Endothelial cell of umbilical vein (primary cell): Measurements from ENCODE around the gene RRH. TPM values are rescaled to one million over a fixed set of nuclear protein-coding genes. Genes with fewer than 3 reads are reported as not detected.
"Not testable (repeated sequence)": the region's sequence is repeated elsewhere in the genome, so short reads cannot be mapped to it uniquely, and the experiment has no call there.

Experiments
- Bru-seq: library from RNA; stranded (reverse); fragments of 400-500 nt; gene quantifications from one replicate; lab custom pipeline; 2021; lab: Mats Ljungman, UMichigan
- BruChase-seq, 2 experiments: library from RNA; stranded (reverse); fragments of 400-500 nt; gene quantifications; one replicate each; lab custom pipeline; 2021; lab: Mats Ljungman, UMichigan
- BruUV-seq: library from RNA; stranded (reverse); fragments of 400-500 nt; replicated peaks from 2 replicates; lab custom pipeline; 2021; lab: Mats Ljungman, UMichigan
- CTCF ChIA-PET: fragments of 300-600, 350-600 bp; sonication (Branson Sonifier 250); formaldehyde crosslinking; loops from one replicate; lab custom pipeline; 2021; ENCODE audit warnings: antibody characterized with exemption, inconsistent platforms; lab: Charles Lee
- POLR2A ChIA-PET: fragments of 300-600, 350-600 bp; sonication (Branson Sonifier 250); formaldehyde crosslinking; loops from one replicate; lab custom pipeline; 2021; ENCODE audit warnings: antibody characterized with exemption, inconsistent platforms; lab: Charles Lee
- DNase-seq: peaks from one replicate; pipeline ENCODE4 v3.0.0-alpha.2; 2011; ENCODE audit warnings: low read depth, low spot score
- FAIRE-seq: peaks from 2 replicates; lab custom pipeline; 2011; peaks lifted over from hg19 to GRCh38; lab: Jason Lieb, UNC
- H2AFZ ChIP-seq: 2 replicates; pipeline ENCODE4 v1.6.0; 2012; ENCODE audit warnings: low read depth, low read length, control low read depth, inconsistent platforms
- H3K27ac ChIP-seq: 2 replicates; pipeline ENCODE4 v1.5.1; 2011; ENCODE audit warnings: low read depth, mild to moderate bottlenecking, control low read depth, low read length, moderate library complexity; ENCODE audit not compliant: insufficient read depth
- H3K27me3 ChIP-seq, 2 experiments: 2 replicates each; pipeline versions ENCODE4 v1.6.0 to v1.6.1; 2011; ENCODE audit warnings: low read length in 2 of 2, mixed read lengths in 1 of 2; ENCODE audit not compliant: control insufficient read depth in 2 of 2, insufficient read depth in 2 of 2
- H3K36me3 ChIP-seq, 2 experiments: 2 replicates in 1 of 2; 3 replicates in 1 of 2; pipeline ENCODE4 v1.5.1; 2011; ENCODE audit warnings: low read length in 2 of 2, mild to moderate bottlenecking in 1 of 2, moderate library complexity in 1 of 2; ENCODE audit not compliant: control insufficient read depth in 2 of 2, insufficient read depth in 2 of 2; ENCODE audit errors: extremely low read depth in 1 of 2
- H3K4me1 ChIP-seq: 3 replicates; pipeline ENCODE4 v1.5.1; 2011; ENCODE audit warnings: mild to moderate bottlenecking, low read length; ENCODE audit not compliant: control insufficient read depth, insufficient read depth; ENCODE audit errors: extremely low read depth
- H3K4me2 ChIP-seq: 2 replicates; pipeline ENCODE4 v1.6.1; 2011; ENCODE audit warnings: low read length, control low read depth, mixed read lengths; ENCODE audit not compliant: insufficient read depth
- H3K4me3 ChIP-seq, 3 experiments: fragments of 200-600 bp in 1 of 3; sonication (generic), shearing (Covaris generic) in 1 of 3; replicated peaks in 1 of 3; 2 replicates each; pipeline ENCODE4 v1.5.1; 2011 to 2016; ENCODE audit warnings: control low read depth in 3 of 3, low read length in 3 of 3, mild to moderate bottlenecking in 2 of 3, inconsistent platforms in 1 of 3, low read depth in 1 of 3, moderate library complexity in 1 of 3; ENCODE audit not compliant: insufficient read depth in 1 of 3
- H3K79me2 ChIP-seq: 2 replicates; pipeline ENCODE4 v1.6.0; 2012; ENCODE audit warnings: low read length, inconsistent platforms; ENCODE audit not compliant: control insufficient read depth, insufficient read depth
- H3K9ac ChIP-seq: replicated peaks from 2 replicates; pipeline ENCODE3; 2011; ENCODE audit warnings: low read length, control low read depth; ENCODE audit not compliant: insufficient read depth; ENCODE audit errors: extremely low read depth
- H3K9me1 ChIP-seq: replicated peaks from 3 replicates; pipeline ENCODE4 v1.6.0; 2011; ENCODE audit warnings: mild to moderate bottlenecking, low read length; ENCODE audit not compliant: control insufficient read depth, insufficient read depth; ENCODE audit errors: extremely low read depth
- H3K9me3 ChIP-seq: replicated peaks from 2 replicates; pipeline ENCODE4 v1.5.1; 2012; ENCODE audit warnings: low read length, inconsistent platforms; ENCODE audit not compliant: control insufficient read depth, insufficient read depth
- H4K20me1 ChIP-seq: replicated peaks from 2 replicates; pipeline ENCODE3; 2011; ENCODE audit warnings: mild to moderate bottlenecking, low read length; ENCODE audit not compliant: control insufficient read depth, insufficient read depth; ENCODE audit errors: extremely low read depth
- CTCF ChIP-seq, 2 donors: IDR thresholded peaks; 1 replicate in 1 of 2; 2 replicates in 1 of 2; pipeline ENCODE4 v1.5.1; 2011; ENCODE audit warnings: low read length in 2 of 2, mild to moderate bottlenecking in 2 of 2, moderate library complexity in 2 of 2, control low read depth in 1 of 2, inconsistent platforms in 1 of 2, low read depth in 1 of 2; ENCODE audit not compliant: insufficient read depth in 1 of 2; ENCODE audit errors: extremely low read depth in 1 of 2
- GATA2 ChIP-seq: IDR thresholded peaks from 2 replicates; pipeline ENCODE4 v1.7.0; 2011; ENCODE audit warnings: low read depth, mild to moderate bottlenecking, moderate library complexity, mixed read lengths, low read length; ENCODE audit not compliant: insufficient read length, insufficient read depth
- JUN ChIP-seq: IDR thresholded peaks from 2 replicates; pipeline ENCODE4 v1.6.1; 2011; ENCODE audit warnings: borderline replicate concordance, low read depth; ENCODE audit not compliant: insufficient read length, insufficient read depth
- POLR2A ChIP-seq: IDR thresholded peaks from 2 replicates; pipeline ENCODE4 v1.6.1; 2012; ENCODE audit warnings: low read depth, mild to moderate bottlenecking, control low read depth, low read length
- POLR2AphosphoS5 ChIP-seq: IDR thresholded peaks from 2 replicates; pipeline ENCODE4 v1.6.1; 2012; ENCODE audit warnings: low read depth, mild to moderate bottlenecking, control low read depth, low read length, moderate library complexity; ENCODE audit not compliant: insufficient read depth
- dilution Hi-C: fragments of 300-500 bp; cut with MboI; formaldehyde crosslinking; loops from one replicate; pipeline ENCODE4 v1.15.0; 2019; ENCODE audit warnings: low sequenced_read_pairs; ENCODE audit not compliant: extremely low pct_ligation_motif_present
- intact Hi-C: fragments of 100-400 bp; cut with micrococcal nuclease; formaldehyde crosslinking; loops from one replicate; pipeline ENCODE4 v1.10.0; 2022
- long read RNA-seq: library from polyadenylated mRNA; stranded (forward); transcript quantifications from one replicate; pipeline ENCODE4 v2.0.0, GENCODE V29; 2021
- polyA minus RNA-seq, 3 experiments: library from RNA; depleted of rRNA, polyadenylated mRNA; stranded (reverse); fragments of >200 nt; gene quantifications; 1 replicate in 1 of 3; 2 replicates in 2 of 3; pipeline ENCODE4 v1.2.3, GENCODE V29; 2011
- polyA plus RNA-seq, 4 experiments: library from polyadenylated mRNA; depleted of rRNA in 3 of 4; stranded (reverse) in 3 of 4; unstranded in 1 of 4; fragments of >200 nt; gene quantifications; 2 replicates each; pipeline versions ENCODE4 v1.2.1 to v1.2.3, GENCODE V29; 2011 to 2012; ENCODE audit warnings: missing spikeins in 1 of 4
- total RNA-seq: library from RNA; stranded (reverse); gene quantifications from 2 replicates; pipeline ENCODE4 v1.2.3, GENCODE V29; 2021

The RRH gene
- total RNA-seq, result 0.31 TPM in 1 of 2 replicates, not detected in the other
- 0.11 TPM in 2 replicates for polyA plus RNA-seq
- 0.06 and 0.10 TPM in 2 replicates for polyA plus RNA-seq (2011; cell fraction: cytosol; rRNA removed)
- 0.26 and 0.34 TPM in 2 replicates for polyA plus RNA-seq (2011; cell fraction: nucleus; rRNA removed)
- not detected in 2 replicates for polyA plus RNA-seq (2012)
- 0.24 and 0.91 TPM in 2 replicates for polyA minus RNA-seq
- not detected for polyA minus RNA-seq (2011; cell fraction: cytosol; rRNA and poly(A)+ RNA removed)
- polyA minus RNA-seq (2011; cell fraction: nucleus; rRNA and poly(A)+ RNA removed), result not detected in 2 replicates
- percentile 44 among the genes with signal in this experiment for Bru-seq, nascent RNA
- BruChase-seq, experiment 1, labeled RNA remaining after a 6-hour chase, result percentile 65 among the genes with signal in this experiment
- percentile 64 among the genes with signal in this experiment for BruChase-seq, experiment 2, labeled RNA remaining after a 2-hour chase
- long read RNA-seq, result 0 reads

GRCh38 chr4:109827672-109828071 is at the start of gene RRH:
RRH (plus strand) TSS chr4:109827972; CDS start chr4:109828028, 56 bp downstream.
- peaks cover 3 to 6% of the 10 kb centered on the region in 2 experiments for H3K36me3 ChIP-seq
- ChIA-PET CTCF (interaction anchor here (0.6 to 4.6 kb wide), 10 partner anchors 23 to 407 kb away, joined by 3 to 30 read pairs (median 4); partner anchors contain the start of gene CASP6), POLR2A (no interaction called here)
- H3K9ac ChIP-seq, result no peak within 1 kb of the TSS
- intact Hi-C loops (no loop called here), dilution Hi-C loops (no loop called here)
- H3K27ac ChIP-seq, result no peak within 1 kb of the TSS
- H3K9me1 ChIP-seq, result no peaks in the 10 kb centered on the region
- H4K20me1 ChIP-seq, result no peaks in the 10 kb centered on the region
- H3K4me3 ChIP-seq, result no peak within 1 kb of the TSS
- H3K4me1 ChIP-seq, result no peaks in the 10 kb centered on the region
- no peak for TF ChIP-seq CTCF (IDR thresholded peaks at IDR 0.05; ENCODE audit: extremely low read depth in 1 of 2, insufficient read depth in 1 of 2, low read depth in 1 of 2, low read length in 2 of 2)
- TF ChIP-seq JUN, result no peak
- TF ChIP-seq POLR2A, result no peak
- TF ChIP-seq GATA2, result no peak
- no peak for TF ChIP-seq POLR2AphosphoS5
- no peaks in the 10 kb centered on the region for H3K9me3 ChIP-seq
- no peak within 1 kb of the TSS for H2AFZ ChIP-seq
- no peaks in the 10 kb centered on the region for H3K79me2 ChIP-seq
- no peak for DNase-seq
- no peaks in the 10 kb centered on the region for H3K27me3 ChIP-seq
- FAIRE-seq, result no peak
- no peak within 1 kb of the TSS for H3K4me2 ChIP-seq
- no TSS peak for BruUV-seq

- dilution Hi-C loops, H3K4me1 ChIP-seq, H3K36me3 ChIP-seq, FAIRE-seq, CTCF ChIA-PET, POLR2A ChIA-PET, H4K20me1 ChIP-seq, H3K4me2 ChIP-seq, H3K9me1 ChIP-seq, DNase-seq, H3K4me3 ChIP-seq, H2AFZ ChIP-seq, H3K27me3 ChIP-seq, BruUV-seq, H3K27ac ChIP-seq, H3K9me3 ChIP-seq, H3K9ac ChIP-seq, H3K79me2 ChIP-seq, intact Hi-C loops: not testable (repeated sequence)
Measured at GRCh38 chr4:109782092-109782491, 45.7 kb upstream of the RRH start.
